ENCODE data around the gene DENR.

DENR gene

DNA sequence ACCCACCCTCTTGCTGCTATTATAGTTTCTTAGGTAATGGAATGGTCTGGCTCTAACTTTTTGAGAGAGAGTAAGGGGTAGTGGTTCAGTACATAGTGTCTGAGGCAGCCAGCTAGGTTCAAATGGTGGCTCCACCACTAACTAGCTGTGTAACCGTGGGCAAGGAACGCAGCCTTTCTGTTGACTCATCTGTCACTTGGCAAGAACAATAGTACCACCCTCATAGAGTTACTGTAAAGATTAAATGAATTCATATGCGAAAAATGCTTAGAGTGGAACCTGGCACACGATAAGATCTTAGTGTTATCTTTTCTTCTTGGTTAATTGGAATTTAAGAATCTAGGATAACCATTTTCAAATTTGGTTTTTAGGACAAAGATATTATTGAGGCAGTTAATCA lies 35.8 kb downstream of the DENR start:
- no peak overlapping the region for H4K91ac ChIP-seq (ENCODE audit: low read depth, low read length)
- H2BK5ac ChIP-seq (ENCODE audit: low read depth, low read length, poor library complexity), result no peak overlapping the region
- no peaks in the 10 kb centered on the region for H3K36me3 ChIP-seq (ENCODE audit: control insufficient read depth in 1 of 2, insufficient read depth in 2 of 2, low read length in 2 of 2)
- no peaks in the 10 kb centered on the region for H3K79me2 ChIP-seq (ENCODE audit: control insufficient read depth, insufficient read depth, low read length, poor library complexity)
- H2BK12ac ChIP-seq (ENCODE audit: low read length), result no peak overlapping the region
- peaks cover 2% of the 10 kb centered on the region for H3K79me1 ChIP-seq (ENCODE audit: low read length)
- no peak overlapping the region for H2BK120ac ChIP-seq (ENCODE audit: insufficient read depth, low read length, poor library complexity)
- no peaks in the 10 kb centered on the region for H3K27me3 ChIP-seq (ENCODE audit: insufficient read depth, low read length)
- H3K14ac ChIP-seq (ENCODE audit: low read length), result no peak overlapping the region
- H3K9ac ChIP-seq (ENCODE audit: low read length), result no peak overlapping the region
- no peak overlapping the region for H4K12ac ChIP-seq (ENCODE audit: low read depth, low read length)
- H3K27ac ChIP-seq (ENCODE audit: low read depth, low read length), result no peak overlapping the region
- no CpG with 5 or more reads among the region's 4 CpGs for WGBS (ENCODE audit: extremely low coverage, insufficient coverage, insufficient read length)
- H3K9me3 ChIP-seq (ENCODE audit: insufficient read depth, low read depth, low read length), result no peaks in the 10 kb centered on the region
- no peak overlapping the region for H3K18ac ChIP-seq (ENCODE audit: low read length)
- H4K8ac ChIP-seq (ENCODE audit: low read depth, low read length), result no peak overlapping the region
- H3K4me1 ChIP-seq (ENCODE audit: control insufficient read depth in 1 of 2, insufficient read depth in 2 of 2, low read length in 2 of 2), result no peaks in the 10 kb centered on the region
- DNase-seq, result peak; percentile 73 to 86
- no peak overlapping the region for H2AK5ac ChIP-seq (ENCODE audit: low read length)
- H3K4me2 ChIP-seq (ENCODE audit: low read length), result no peak overlapping the region
- no peak overlapping the region for H3K4me3 ChIP-seq (ENCODE audit: low read depth, low read length)
- H3K4ac ChIP-seq (ENCODE audit: low read depth, low read length), result no peak overlapping the region
- H2AFZ ChIP-seq (ENCODE audit: insufficient read depth, low read length, poor library complexity), result no peak overlapping the region
- H3K23ac ChIP-seq (ENCODE audit: low read length), result no peak overlapping the region

GRCh38 chr12:122789637-122790036 lies 37.0 kb downstream of the DENR start:
- Histone ChIP-seq H3K79me1 (ENCODE audit: low read length) (peaks cover 2% of the 10 kb centered on the region), H2BK5ac (ENCODE audit: low read depth, low read length, poor library complexity) (no peak overlapping the region), H2BK12ac (ENCODE audit: low read length) (no peak overlapping the region), H3K79me2 (ENCODE audit: control insufficient read depth, insufficient read depth, low read length, poor library complexity) (no peaks in the 10 kb centered on the region), H2AFZ (ENCODE audit: insufficient read depth, low read length, poor library complexity) (no peak overlapping the region), H3K27ac (ENCODE audit: low read depth, low read length) (no peak overlapping the region), H3K27me3 (ENCODE audit: insufficient read depth, low read length) (no peaks in the 10 kb centered on the region), H4K91ac (ENCODE audit: low read depth, low read length) (no peak overlapping the region), H3K4me2 (ENCODE audit: low read length) (no peak overlapping the region), H3K23ac (ENCODE audit: low read length) (no peak overlapping the region), H2AK5ac (ENCODE audit: low read length) (no peak overlapping the region), H3K14ac (ENCODE audit: low read length) (no peak overlapping the region), H3K9me3 (ENCODE audit: insufficient read depth, low read depth, low read length) (no peaks in the 10 kb centered on the region), H3K18ac (ENCODE audit: low read length) (no peak overlapping the region), H3K36me3 (ENCODE audit: control insufficient read depth in 1 of 2, insufficient read depth in 2 of 2, low read length in 2 of 2) (no peaks in the 10 kb centered on the region), H3K4ac (ENCODE audit: low read depth, low read length) (no peak overlapping the region), H2BK120ac (ENCODE audit: insufficient read depth, low read length, poor library complexity) (no peak overlapping the region), H4K8ac (ENCODE audit: low read depth, low read length) (no peak overlapping the region), H3K4me3 (ENCODE audit: low read depth, low read length) (no peak overlapping the region), H3K9ac (ENCODE audit: low read length) (no peak overlapping the region), H3K4me1 (ENCODE audit: control insufficient read depth in 1 of 2, insufficient read depth in 2 of 2, low read length in 2 of 2) (no peaks in the 10 kb centered on the region), H4K12ac (ENCODE audit: low read depth, low read length) (no peak overlapping the region)
- WGBS (ENCODE audit: extremely low coverage, insufficient coverage, insufficient read length), result no CpG with 5 or more reads among the region's 5 CpGs
- peak; percentile 31 to 36 for DNase-seq

DNA sequence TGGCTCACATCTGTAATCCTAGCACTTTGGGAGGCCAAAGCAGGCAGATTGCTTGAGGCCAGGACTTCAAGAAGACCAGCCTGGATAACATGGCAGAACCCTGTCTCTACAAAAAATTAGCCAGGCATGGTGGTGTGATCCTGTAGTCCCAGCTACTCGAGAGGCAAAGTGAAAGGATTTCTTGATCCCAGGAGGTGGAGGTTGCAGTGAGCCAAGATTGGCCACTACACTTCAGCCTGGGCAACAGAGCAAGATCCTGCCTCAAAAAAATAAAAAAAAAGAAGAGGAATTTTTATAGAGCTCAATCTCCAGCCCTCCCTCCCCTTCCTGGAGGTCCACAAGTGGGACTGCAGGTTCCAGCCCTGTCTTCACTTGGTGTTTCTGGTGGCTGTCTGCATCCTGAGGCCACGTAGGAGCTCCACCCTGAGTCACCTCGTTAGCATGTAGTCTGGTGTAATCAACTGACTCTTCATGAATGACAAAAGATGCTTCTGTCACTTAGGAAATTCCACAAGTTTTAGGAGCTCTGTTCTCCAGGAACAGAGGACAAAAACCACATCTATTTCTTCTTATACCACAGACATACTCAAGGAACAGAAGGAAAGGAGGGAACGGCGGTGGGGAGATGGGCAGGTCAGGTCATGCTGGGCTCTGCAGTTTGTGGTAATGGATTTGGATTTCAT lies 37.9 kb downstream of the DENR start:
- no peaks in the 10 kb centered on the region for H3K36me3 ChIP-seq (ENCODE audit: control insufficient read depth in 1 of 2, insufficient read depth in 2 of 2, low read length in 2 of 2)
- no peak overlapping the region for H4K8ac ChIP-seq (ENCODE audit: low read depth, low read length)
- no peaks in the 10 kb centered on the region for H3K79me2 ChIP-seq (ENCODE audit: control insufficient read depth, insufficient read depth, low read length, poor library complexity)
- H3K18ac ChIP-seq (ENCODE audit: low read length), result no peak overlapping the region
- H2BK120ac ChIP-seq (ENCODE audit: insufficient read depth, low read length, poor library complexity), result no peak overlapping the region
- H4K12ac ChIP-seq (ENCODE audit: low read depth, low read length), result no peak overlapping the region
- H3K4me2 ChIP-seq (ENCODE audit: low read length), result no peak overlapping the region
- H3K4me1 ChIP-seq (ENCODE audit: control insufficient read depth in 1 of 2, insufficient read depth in 2 of 2, low read length in 2 of 2), result no peaks in the 10 kb centered on the region
- H3K79me1 ChIP-seq (ENCODE audit: low read length), result peaks cover 2% of the 10 kb centered on the region
- no peak overlapping the region for H2AK5ac ChIP-seq (ENCODE audit: low read length)
- no peak overlapping the region for H3K14ac ChIP-seq (ENCODE audit: low read length)
- H2AFZ ChIP-seq (ENCODE audit: insufficient read depth, low read length, poor library complexity), result no peak overlapping the region
- peak; percentile 87 to 91 for DNase-seq
- no peak overlapping the region for H3K27ac ChIP-seq (ENCODE audit: low read depth, low read length)
- no peak overlapping the region for H3K9ac ChIP-seq (ENCODE audit: low read length)
- WGBS (ENCODE audit: extremely low coverage, insufficient coverage, insufficient read length), result no CpG with 5 or more reads among the region's 5 CpGs
- no peaks in the 10 kb centered on the region for H3K27me3 ChIP-seq (ENCODE audit: insufficient read depth, low read length)
- H4K91ac ChIP-seq (ENCODE audit: low read depth, low read length), result no peak overlapping the region
- H2BK12ac ChIP-seq (ENCODE audit: low read length), result no peak overlapping the region
- no peaks in the 10 kb centered on the region for H3K9me3 ChIP-seq (ENCODE audit: insufficient read depth, low read depth, low read length)
- H3K4me3 ChIP-seq (ENCODE audit: low read depth, low read length), result no peak overlapping the region
- no peak overlapping the region for H3K4ac ChIP-seq (ENCODE audit: low read depth, low read length)
- H3K23ac ChIP-seq (ENCODE audit: low read length), result no peak overlapping the region
- H2BK5ac ChIP-seq (ENCODE audit: low read depth, low read length, poor library complexity), result no peak overlapping the region

DNA sequence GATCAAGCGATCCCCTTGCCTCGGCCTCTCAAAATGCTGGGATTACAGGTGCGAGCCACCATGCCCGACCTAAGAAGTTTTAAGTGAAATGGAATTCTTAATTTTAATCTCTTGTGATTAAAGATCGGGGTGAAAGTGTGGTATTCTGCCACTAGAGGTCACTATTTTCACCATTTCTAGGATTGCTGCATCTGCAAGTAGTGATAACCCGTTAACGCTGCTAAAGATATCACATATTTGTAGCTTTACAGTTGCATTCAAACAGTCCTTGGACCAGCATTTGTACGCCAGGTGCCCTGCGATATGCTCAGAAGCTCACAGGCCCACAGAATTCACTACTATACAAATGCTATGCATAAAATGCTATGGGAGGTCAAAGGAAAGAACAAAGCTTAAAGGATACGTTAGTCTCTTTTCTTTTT lies 41.1 kb downstream of the DENR start:
- Histone ChIP-seq H2BK120ac (ENCODE audit: insufficient read depth, low read length, poor library complexity) (no peak overlapping the region), H3K4me2 (ENCODE audit: low read length) (no peak overlapping the region)
- no CpG with 5 or more reads among the region's 10 CpGs for WGBS (ENCODE audit: extremely low coverage, insufficient coverage, insufficient read length)

More for the DNA sequence above, 41.1 kb downstream of the DENR start:
- peak; percentile 84 to 97 for DNase-seq
- no peak overlapping the region for H3K14ac ChIP-seq (ENCODE audit: low read length)
- no peak overlapping the region for H4K91ac ChIP-seq (ENCODE audit: low read depth, low read length)
- H3K27me3 ChIP-seq (ENCODE audit: insufficient read depth, low read length), result no peaks in the 10 kb centered on the region
- H2BK5ac ChIP-seq (ENCODE audit: low read depth, low read length, poor library complexity), result no peak overlapping the region
- H4K8ac ChIP-seq (ENCODE audit: low read depth, low read length), result no peak overlapping the region
- no peaks in the 10 kb centered on the region for H3K9me3 ChIP-seq (ENCODE audit: insufficient read depth, low read depth, low read length)
- H3K4me3 ChIP-seq (ENCODE audit: low read depth, low read length), result no peak overlapping the region
- H2AFZ ChIP-seq (ENCODE audit: insufficient read depth, low read length, poor library complexity), result no peak overlapping the region
- no peaks in the 10 kb centered on the region for H3K4me1 ChIP-seq (ENCODE audit: control insufficient read depth in 1 of 2, insufficient read depth in 2 of 2, low read length in 2 of 2)
- no peak overlapping the region for H3K27ac ChIP-seq (ENCODE audit: low read depth, low read length)
- H3K79me2 ChIP-seq (ENCODE audit: control insufficient read depth, insufficient read depth, low read length, poor library complexity), result no peaks in the 10 kb centered on the region
- H3K9ac ChIP-seq (ENCODE audit: low read length), result no peak overlapping the region
- H3K23ac ChIP-seq (ENCODE audit: low read length), result no peak overlapping the region
- H3K18ac ChIP-seq (ENCODE audit: low read length), result no peak overlapping the region
- H4K12ac ChIP-seq (ENCODE audit: low read depth, low read length), result no peak overlapping the region
- peaks cover 2% of the 10 kb centered on the region for H3K79me1 ChIP-seq (ENCODE audit: low read length)
- H3K4ac ChIP-seq (ENCODE audit: low read depth, low read length), result no peak overlapping the region
- no peak overlapping the region for H2AK5ac ChIP-seq (ENCODE audit: low read length)
- H3K36me3 ChIP-seq (ENCODE audit: control insufficient read depth in 1 of 2, insufficient read depth in 2 of 2, low read length in 2 of 2), result no peaks in the 10 kb centered on the region
- H2BK12ac ChIP-seq (ENCODE audit: low read length), result no peak overlapping the region

All from trophoblast cell (in vitro differentiated cells and primary cell).